ENCODE measurements around the gene IL1RAPL2. TPM values are rescaled to one million over a fixed set of nuclear protein-coding genes. Genes with fewer than 3 reads are reported as not detected.

The IL1RAPL2 gene
- total and polyA plus RNA-seq, 2 of the 4 experiments (the other 2 are of a cell fraction) = 0.03 TPM; not detected in 1

DNA sequence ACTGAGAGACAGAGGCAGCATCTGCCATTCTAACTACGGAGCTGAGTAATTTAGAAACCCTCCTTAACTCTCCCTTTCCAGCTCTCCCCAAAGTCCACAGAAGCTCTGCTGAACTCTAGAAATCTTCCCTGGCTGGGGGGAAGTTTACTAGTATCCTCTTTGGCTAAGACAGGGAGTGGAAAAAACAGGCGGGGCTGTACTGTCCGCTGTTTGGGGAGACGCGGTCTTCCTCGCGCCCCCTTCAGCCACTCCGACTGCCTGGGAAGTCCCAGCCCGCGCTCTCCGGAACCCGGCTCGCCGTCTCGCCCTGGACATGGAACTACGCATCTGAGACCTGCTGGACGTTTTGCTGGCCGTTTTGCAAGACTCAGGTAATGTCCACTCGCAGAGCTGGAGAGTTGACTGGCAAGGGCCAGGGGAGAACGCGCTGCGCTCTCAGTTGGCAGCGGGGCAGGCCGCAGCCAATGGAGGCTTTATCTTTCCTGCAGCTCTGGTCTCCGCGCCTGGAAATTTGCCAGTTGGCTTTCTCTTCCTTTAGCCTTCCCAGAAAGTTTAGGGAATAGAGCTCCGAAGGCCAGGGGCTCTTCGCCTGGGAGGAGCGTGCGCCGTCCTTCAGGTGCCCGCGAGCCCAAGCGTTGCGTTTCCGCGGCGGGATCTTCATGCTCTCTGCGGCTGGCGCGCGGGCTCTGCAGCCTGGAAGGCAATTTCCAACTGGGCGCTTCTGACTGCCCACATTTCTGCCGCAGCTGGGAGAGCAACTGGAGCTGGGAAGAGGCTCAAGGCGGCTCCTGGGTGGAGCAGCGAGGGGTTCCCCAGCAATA, 892 bp downstream of the IL1RAPL2 start:
- Histone ChIP-seq H3K36me3 (ENCODE audit: control insufficient read depth, insufficient read depth, low read length) (no peaks in the 10 kb centered on the region), H3K18ac (ENCODE audit: low read depth, low read length) (no peak overlapping the region), H3K9me1 (ENCODE audit: insufficient read depth, low read length) (no peaks in the 10 kb centered on the region), H3K14ac (replicated peaks; ENCODE audit: low read depth, low read length) (no peak overlapping the region), H2AK5ac (ENCODE audit: low read depth, low read length) (no peak overlapping the region), H2AFZ (replicated peaks; ENCODE audit: low read length, poor library complexity) (no peak overlapping the region), H3K4me3 (ENCODE audit: insufficient read depth, low read depth, low read length) (no peak overlapping the region), H2BK15ac (ENCODE audit: low read depth, low read length) (no peak overlapping the region), H2BK5ac (ENCODE audit: low read depth, low read length, poor library complexity, severe bottlenecking) (no peak overlapping the region), H3K27ac (ENCODE audit: insufficient read depth, low read length) (no peak overlapping the region), H3K9me3 (ENCODE audit: control insufficient read depth, insufficient read depth, low read length) (peaks cover 3% of the 10 kb centered on the region; the same call in 1 of the 2 replicates), H2AK9ac (replicated peaks; ENCODE audit: low read depth, low read length, poor library complexity) (no peak overlapping the region), H2BK20ac (ENCODE audit: low read depth, low read length) (no peak overlapping the region), H3K4me2 (ENCODE audit: low read depth, low read length) (no peak overlapping the region), H3K79me1 (ENCODE audit: low read depth in 1 of 2, low read length in 2 of 2) (no peaks in the 10 kb centered on the region), H2BK120ac (ENCODE audit: low read depth, low read length) (no peak overlapping the region), H4K20me1 (ENCODE audit: insufficient read depth, low read length) (no peaks in the 10 kb centered on the region), H3K4ac (ENCODE audit: low read depth, low read length) (no peak overlapping the region), H3K56ac (ENCODE audit: extremely low read depth, insufficient read depth, low read length) (no peak overlapping the region), H3K4me1 (ENCODE audit: control insufficient read depth, insufficient read depth, low read length) (no peaks in the 10 kb centered on the region), H3K23ac (ENCODE audit: low read depth, low read length) (no peak overlapping the region), H4K5ac (ENCODE audit: low read depth, low read length) (no peak overlapping the region), H4K91ac (ENCODE audit: insufficient read depth, low read depth, low read length) (no peak overlapping the region), H3K9ac (ENCODE audit: low read depth, low read length) (no peak overlapping the region), H4K8ac (ENCODE audit: low read depth in 2 of 2, low read length in 2 of 2) (no peak overlapping the region), H3K27me3 (ENCODE audit: control insufficient read depth, insufficient read depth, low read length) (peaks cover 22% of the 10 kb centered on the region; the same call in 1 of the 2 replicates)
- POLR2A ChIA-PET (ENCODE audit: unreplicated experiment) = no interaction called here
- CTCF ChIA-PET = no interaction called here
- DNase-seq = no peak
- BruUV-seq (replicated peaks) = no TSS peak
- dilution Hi-C loops (cut with HindIII; ENCODE audit: low sequenced_read_pairs, unreplicated experiment) (no loop called here), in situ Hi-C loops (cut with MboI; ENCODE audit: low sequenced_read_pairs) (no loop called here), intact Hi-C loops (cut with micrococcal nuclease) (no loop called here)
- 37% methylated on average over 18 of the region's 46 CpGs; no CpG with 5 or more reads in 1 of the 2 experiments for WGBS, 2 experiments (ENCODE audit: extremely low coverage in 2 of 2, insufficient read length in 1 of 2)
- no peak for ATAC-seq (ENCODE audit: low read depth)
- TF ChIP-seq CEBPB (IDR thresholded peaks at IDR 0.05; ENCODE audit: low read depth, low read length) (no peak), RAD21 (IDR thresholded peaks at IDR 0.05; ENCODE audit: low read length) (no peak), BHLHE40 (IDR thresholded peaks at IDR 0.05; ENCODE audit: low read depth, low read length) (no peak), NFE2L2 (IDR thresholded peaks at IDR 0.05; ENCODE audit: low read depth, low read length) (no peak), POLR2A (IDR thresholded peaks at IDR 0.05; ENCODE audit: low read depth, low read length) (no peak), CHD1 (IDR thresholded peaks at IDR 0.05; ENCODE audit: low read depth, low read length) (no peak), USF2 (IDR thresholded peaks at IDR 0.05; ENCODE audit: low read depth, low read length) (no peak), RFX5 (IDR thresholded peaks at IDR 0.05; ENCODE audit: low read depth, low read length) (no peak), FOS (IDR thresholded peaks at IDR 0.05; ENCODE audit: low read depth, low read length) (no peak), RCOR1 (IDR thresholded peaks at IDR 0.05; ENCODE audit: insufficient replicate concordance, low read length) (no peak), MAZ (IDR thresholded peaks at IDR 0.05; ENCODE audit: borderline replicate concordance, low read depth, low read length) (no peak), SMC3 (IDR thresholded peaks at IDR 0.05; ENCODE audit: low read depth, low read length) (no peak), MAFK (IDR thresholded peaks at IDR 0.05; ENCODE audit: low read depth, low read length) (no peak)
- TF ChIP-seq, protein P1, sequence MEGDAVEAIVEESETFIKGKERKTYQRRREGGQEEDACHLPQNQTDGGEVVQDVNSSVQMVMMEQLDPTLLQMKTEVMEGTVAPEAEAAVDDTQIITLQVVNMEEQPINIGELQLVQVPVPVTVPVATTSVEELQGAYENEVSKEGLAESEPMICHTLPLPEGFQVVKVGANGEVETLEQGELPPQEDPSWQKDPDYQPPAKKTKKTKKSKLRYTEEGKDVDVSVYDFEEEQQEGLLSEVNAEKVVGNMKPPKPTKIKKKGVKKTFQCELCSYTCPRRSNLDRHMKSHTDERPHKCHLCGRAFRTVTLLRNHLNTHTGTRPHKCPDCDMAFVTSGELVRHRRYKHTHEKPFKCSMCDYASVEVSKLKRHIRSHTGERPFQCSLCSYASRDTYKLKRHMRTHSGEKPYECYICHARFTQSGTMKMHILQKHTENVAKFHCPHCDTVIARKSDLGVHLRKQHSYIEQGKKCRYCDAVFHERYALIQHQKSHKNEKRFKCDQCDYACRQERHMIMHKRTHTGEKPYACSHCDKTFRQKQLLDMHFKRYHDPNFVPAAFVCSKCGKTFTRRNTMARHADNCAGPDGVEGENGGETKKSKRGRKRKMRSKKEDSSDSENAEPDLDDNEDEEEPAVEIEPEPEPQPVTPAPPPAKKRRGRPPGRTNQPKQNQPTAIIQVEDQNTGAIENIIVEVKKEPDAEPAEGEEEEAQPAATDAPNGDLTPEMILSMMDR (conservative IDR thresholded peaks at IDR 0.05; ENCODE audit: low read depth, low read length) = no peak
- TF ChIP-seq, protein P2, sequence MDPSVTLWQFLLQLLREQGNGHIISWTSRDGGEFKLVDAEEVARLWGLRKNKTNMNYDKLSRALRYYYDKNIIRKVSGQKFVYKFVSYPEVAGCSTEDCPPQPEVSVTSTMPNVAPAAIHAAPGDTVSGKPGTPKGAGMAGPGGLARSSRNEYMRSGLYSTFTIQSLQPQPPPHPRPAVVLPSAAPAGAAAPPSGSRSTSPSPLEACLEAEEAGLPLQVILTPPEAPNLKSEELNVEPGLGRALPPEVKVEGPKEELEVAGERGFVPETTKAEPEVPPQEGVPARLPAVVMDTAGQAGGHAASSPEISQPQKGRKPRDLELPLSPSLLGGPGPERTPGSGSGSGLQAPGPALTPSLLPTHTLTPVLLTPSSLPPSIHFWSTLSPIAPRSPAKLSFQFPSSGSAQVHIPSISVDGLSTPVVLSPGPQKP (IDR thresholded peaks at IDR 0.05; ENCODE audit: borderline replicate concordance, low read depth, low read length) = no peak
